Fibroblast of skin of right biceps (primary cell): Measurements from ENCODE around the gene F11R.
A peak's percentile ranks its signal among the peaks of the same experiment; 100 is the strongest.
"Not testable (repeated sequence)": the region's sequence is repeated elsewhere in the genome, so short reads cannot be mapped to it uniquely, and the experiment has no call there.

Experiments
- DNase-seq: peaks from one replicate; pipeline ENCODE4 v3.0.0-alpha.2; 2013

The F11R gene

DNA sequence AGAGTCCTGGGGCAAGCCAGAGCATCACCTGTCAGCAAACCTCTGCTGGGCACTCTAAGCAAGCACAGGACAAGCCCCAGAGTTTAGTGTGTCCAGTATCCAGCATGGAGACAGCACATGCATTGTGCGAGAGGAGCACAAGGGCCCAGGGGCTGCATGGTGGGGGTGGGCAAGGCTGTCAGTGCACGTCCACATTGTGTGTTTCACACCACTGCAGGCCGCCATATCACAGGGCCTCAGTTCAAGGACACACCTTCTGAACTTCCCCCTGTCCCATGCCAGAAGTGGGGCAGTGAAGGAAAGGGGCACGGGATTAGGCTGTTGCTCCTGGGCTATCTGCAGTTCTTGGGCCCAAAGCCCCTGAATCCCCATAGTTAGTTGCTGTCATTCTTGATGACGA lies 18.6 kb upstream of the F11R start:
- DNase-seq, result no peak

- DNase-seq, result no peak
These were observed 18.2 kb upstream of the F11R start for GRCh38 chr1:161039154-161039545.

GRCh38 chr1:161038523-161039153 lies 17.7 kb upstream of the F11R start, which contains the start of gene TSTD1:
Gene TSTD1 (minus strand): TSS chr1:161038964. CDS start chr1:161038889, 75 bp downstream.
- no peak for DNase-seq

DNA sequence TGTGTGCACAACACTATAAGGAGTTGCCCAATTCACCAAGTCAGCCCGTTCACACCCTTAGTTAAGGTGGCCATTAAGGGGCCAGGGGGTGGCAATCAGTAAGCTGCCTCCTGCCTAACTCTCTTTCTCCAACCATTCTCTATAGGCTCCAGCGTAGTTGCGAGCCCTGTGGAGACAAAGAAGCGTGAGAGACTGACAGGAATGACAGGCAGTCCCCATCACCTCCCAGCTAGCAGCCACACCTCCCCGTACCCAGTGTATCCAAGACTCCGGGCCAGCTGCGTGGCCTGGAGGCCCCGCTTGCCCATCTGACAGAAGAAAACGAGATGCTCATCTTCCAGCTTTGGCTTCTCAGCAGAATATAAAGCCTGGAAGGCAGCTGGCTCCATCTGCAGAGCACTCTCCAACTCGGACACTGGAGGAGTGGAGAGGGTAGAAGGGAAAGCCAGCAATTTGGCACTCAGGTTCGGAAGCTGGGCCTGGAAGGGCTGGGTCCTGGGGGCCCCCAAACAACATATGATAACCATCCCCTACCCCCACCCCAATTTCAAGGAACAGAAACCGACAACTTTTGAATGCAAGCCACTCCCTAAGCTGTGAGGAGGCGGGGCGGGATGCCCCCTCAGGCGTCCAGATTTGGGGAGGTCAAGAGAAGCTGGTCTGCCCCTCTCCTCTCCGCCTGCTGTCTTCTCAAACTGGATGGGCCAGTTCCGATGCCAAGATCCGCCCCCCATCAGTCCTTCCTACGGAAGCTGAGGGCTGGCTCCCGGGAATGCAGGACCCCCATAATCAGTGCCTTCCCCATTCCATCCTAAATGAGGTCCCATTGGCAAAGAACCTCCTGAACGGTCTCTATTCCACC lies 16.9 kb upstream of the F11R start:
- DNase-seq, result no peak

DNA sequence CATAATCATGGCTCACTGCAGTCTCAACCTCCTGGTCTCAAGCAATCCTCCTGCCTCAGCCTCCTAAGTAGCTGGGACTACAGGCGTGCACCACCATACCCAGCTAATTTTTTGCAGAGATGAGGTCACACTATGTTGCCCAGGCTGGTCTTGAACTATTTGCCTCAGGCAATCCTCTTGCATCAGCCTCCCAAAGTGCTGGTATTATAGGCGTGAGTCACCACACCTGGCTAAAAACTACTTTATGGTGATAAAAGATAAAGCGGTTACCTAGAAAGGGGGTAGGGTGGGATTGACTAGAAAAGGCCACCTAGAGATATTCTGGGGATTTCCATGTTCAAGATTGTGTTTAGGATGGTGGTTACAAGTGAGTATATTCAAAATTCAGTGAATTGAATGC lies 12.8 kb upstream of the F11R start:
- no peak for DNase-seq

- no peak for DNase-seq
These were observed 11.5 kb upstream of the F11R start for GRCh38 chr1:161032409-161032808.

- DNase-seq, result no peak
These were observed 10.9 kb upstream of the F11R start for GRCh38 chr1:161031874-161032273.

GRCh38 chr1:161029466-161029865 lies 8.5 kb upstream of the F11R start:
- DNase-seq, result not testable (repeated sequence)

- DNase-seq, result not testable (repeated sequence)
These were observed 6.0 kb upstream of the F11R start for GRCh38 chr1:161026954-161027353.

GRCh38 chr1:161022432-161022831 lies 1.5 kb upstream of the F11R start:
- DNase-seq, result not testable (repeated sequence)

DNA sequence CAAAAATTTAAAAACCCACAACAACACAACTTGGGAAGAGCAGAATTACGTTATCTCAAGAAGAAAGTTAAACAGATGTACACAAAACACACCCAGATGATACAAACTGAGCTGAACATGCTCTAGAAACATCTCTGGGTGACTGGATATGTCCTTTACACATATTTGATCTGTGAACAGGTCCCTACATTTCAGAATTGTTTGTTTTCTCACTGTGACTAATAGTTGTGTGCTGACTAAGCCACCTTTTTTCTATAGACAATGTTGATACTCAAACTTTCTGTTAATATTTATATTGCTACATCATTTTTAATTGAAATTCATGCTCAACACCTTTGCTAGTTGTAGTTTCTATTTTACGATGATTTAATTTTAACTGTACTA lies 1.0 kb upstream of the F11R start:
- DNase-seq, result no peak

GRCh38 chr1:161021165-161021969 lies 415 bp upstream of the F11R start:
- no peak for DNase-seq

GRCh38 chr1:161019751-161020495 lies 1.0 kb downstream of the F11R start:
- DNase-seq, result no peak

DNA sequence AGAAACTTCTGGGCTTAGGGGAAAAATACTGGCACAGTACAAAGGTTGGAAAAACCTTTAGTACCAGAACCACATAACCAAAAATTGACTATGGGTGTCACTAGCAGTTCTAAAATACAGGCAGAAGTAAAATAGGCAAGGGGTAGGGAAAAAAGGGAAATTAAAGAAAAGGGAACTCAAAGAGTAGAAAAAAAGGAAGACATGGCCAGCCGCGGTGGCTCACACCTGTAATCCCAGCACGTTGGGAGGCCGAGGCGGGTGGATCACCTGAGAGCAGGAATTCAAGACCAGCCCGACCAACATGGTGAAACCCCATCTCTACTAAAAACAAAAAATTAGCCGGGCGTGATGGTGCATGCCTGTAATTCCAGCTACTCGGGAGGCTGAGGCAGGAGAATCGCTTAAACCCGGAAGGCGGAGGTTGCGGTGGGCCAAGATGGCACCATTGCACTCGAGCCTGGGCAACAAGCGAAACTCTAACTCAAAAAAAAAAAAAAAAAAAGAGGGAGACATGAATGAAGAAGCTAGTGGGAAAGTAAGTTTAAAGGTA lies 1.8 kb downstream of the F11R start:
- not testable (repeated sequence) for DNase-seq

DNA sequence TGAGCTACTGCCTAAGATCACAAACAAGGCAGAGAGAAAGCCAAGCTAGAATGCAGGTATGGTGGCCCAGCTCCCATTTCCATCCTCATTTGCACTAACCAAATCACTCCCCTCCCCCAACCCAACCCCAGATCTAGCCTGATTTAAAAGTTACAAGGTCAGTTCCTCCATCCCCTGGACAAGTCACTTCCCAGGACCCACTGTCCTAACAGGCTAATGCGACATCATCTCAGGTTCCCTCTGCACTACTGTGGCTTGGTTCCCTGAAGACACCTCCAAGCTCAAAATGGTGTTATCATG lies 2.4 kb downstream of the F11R start:
- no peak for DNase-seq

- no peak for DNase-seq
These were observed 3.0 kb downstream of the F11R start for GRCh38 chr1:161017756-161018630.

- not testable (repeated sequence) for DNase-seq
These were observed 3.8 kb downstream of the F11R start for GRCh38 chr1:161017181-161017580.

GRCh38 chr1:161016683-161017082 lies 4.3 kb downstream of the F11R start:
- not testable (repeated sequence) for DNase-seq

DNA sequence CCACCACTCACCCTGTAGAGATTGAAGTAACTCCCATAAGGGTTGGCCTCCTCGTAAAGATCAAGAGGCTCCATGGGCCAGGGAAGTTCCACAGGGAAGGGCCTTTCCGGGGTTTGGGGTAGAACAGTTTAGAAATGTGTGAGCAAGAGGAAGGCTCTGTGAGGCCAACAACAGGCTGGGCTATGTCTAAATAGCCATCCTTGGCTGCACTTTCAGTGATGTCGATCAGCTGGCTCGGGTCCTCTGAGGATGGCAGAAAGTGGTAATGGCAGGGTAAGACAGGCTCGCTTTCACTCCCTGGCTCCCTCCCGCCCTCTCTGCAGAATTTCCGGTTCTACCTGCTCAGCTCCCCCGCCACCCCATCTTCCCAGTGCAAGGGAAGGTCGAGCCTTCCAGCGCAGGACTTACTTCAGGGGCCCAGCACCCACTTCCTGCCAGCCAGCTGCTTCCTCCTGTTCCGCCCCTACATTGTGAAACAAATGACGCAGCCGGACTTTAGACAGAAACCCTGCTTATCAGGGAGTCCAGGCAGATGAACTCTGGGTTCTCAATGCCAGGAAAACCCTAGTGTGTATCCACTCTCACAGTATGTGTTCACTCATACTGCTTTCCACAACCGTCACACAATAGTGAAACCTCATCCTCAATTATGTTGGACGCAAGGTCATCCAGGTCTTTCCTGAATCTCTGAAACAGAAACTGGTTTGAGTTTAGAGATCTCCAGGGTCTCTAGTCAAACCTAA lies 7.3 kb downstream of the F11R start:
- peak; percentile 46 for DNase-seq

DNA sequence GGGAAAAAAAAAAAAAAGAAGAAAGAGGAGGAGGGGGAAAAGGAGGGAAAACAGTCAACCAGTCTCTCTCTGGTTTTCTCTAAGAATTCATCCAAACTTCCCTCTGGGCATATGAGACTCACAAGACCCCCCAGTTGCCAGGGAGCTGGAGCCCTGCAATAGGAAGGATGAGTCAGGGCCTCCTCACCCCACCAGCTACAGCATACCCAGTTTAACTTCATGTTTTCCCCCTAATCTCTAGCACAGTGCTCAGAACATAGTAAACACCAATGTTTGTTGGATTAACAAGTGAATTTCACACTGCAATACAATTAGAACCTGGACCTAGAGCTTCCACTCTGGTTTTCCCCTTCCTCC lies 7.8 kb downstream of the F11R start:
- DNase-seq, result peak; percentile 22

DNA sequence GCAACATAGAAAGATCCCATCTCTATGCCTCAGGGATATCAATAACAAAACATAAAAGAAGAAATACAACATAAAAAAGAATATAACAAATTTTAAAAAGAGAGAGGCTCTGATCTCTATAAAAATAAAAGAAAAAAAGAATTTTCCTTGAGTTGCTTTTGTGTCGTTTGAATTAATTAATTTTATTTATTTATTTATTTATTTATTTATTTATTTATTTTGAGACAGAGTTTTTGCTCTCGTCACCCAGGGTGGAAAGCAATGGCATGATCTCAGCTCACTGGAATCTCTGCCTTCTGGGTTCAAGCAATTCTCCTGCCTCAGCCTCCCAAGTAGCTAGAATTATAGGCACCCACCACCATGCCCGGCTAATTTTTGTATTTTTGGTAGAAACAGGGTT lies 8.5 kb downstream of the F11R start:
- no peak for DNase-seq
